DLD1 (cell line): Measurements from ENCODE around the gene JAZF1.

Source experiments
- in situ Hi-C: cut with HindIII; loops from 2 replicates; pipeline ENCODE4 v1.10.0; 2017; ENCODE audit warnings: low sequenced_read_pairs

The JAZF1 gene

DNA sequence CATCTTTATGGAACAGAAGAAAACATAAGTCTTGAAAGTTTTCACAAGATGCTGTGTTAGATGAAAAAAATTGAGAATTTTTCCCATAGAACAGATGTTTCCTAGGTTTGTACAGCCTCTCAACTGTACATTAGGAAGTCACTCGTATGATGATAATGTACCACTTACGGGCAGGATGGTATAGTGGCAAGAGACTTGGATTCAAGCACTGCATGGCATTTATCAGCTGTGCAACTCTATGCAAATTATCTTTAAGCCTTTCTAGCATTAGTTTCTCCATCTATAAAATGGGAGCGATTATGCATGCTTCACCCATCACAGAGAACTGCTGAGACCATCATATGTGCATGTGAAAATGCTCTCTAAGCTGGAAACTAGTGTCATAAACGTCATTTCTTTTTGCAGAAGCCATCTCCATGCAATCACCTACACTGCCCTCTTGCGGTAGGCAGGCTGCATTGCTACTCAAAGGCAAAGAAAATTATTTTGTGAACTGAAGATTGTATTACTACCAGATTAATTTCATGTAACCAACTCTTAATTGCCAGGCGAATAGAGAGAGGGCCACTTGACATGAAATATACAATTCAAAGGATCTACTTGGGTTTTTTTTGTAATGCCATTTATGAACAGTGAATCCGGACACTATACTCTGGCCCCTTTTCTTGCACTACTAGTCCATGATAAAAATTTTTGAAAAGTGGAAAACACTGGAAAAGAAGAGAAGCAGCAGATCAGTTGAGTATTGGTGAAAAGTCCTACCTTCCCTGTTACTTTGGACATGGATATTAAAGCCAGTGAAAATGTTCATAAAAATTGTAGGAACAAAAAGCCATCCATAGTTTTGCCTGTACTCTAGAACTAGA, 102.3 kb downstream of the JAZF1 start:
- in situ Hi-C loops = no loop called here

DNA sequence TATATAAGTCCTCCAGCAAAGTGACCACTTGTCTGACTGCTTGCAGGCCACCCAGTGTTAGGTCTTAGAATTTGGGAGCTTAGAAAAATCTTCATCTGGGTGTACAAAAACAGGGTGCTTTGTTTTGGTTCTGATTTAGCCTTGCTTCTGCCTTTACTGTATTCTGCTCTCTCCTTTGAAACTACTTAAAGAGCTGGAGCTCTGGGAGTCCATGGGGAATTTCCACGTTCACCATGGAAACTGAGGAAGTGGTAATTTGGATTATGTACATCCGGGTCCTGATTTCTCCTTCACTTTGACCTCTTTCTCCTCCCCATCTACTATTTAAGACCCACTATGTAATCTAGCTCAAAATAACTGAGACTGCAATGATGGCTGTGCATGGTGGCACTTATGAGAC, 103.0 kb downstream of the JAZF1 start:
- in situ Hi-C loops = no loop called here

DNA sequence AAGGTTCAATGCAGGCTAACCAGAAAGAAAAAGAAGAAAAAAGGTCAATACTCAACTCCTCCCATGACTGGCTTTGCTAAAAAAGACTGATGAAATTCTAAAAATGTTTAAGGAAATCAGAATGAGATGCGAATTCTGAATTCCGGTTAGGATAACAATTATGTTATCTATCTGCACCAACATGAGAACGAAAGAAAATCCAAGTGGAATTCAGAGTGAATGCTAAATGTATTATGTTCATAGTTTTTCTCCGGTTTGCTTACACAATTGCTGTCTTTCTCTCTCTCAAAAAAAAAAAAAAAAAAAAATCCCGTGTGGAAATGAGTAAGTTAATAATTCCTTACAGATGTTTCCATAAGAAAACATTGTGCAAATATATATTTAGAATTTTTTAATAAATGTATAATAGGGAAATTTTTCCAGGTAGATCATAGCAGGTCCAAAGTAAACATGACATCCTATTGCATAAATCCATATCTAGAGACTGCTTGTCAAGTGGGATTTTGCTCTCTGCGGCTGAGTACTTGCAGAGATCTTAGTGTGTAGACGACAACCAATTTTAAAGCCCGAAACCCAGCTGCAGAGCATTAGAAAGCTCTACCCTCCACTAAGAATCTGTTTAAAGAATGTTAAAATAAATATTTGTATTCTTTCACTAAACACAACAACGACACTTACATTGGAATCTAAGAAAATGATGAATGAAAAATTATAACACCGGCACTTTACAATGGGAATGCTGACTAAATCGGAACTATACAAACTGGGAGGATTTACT, 104.0 kb downstream of the JAZF1 start:
- in situ Hi-C loops = no loop called here

DNA sequence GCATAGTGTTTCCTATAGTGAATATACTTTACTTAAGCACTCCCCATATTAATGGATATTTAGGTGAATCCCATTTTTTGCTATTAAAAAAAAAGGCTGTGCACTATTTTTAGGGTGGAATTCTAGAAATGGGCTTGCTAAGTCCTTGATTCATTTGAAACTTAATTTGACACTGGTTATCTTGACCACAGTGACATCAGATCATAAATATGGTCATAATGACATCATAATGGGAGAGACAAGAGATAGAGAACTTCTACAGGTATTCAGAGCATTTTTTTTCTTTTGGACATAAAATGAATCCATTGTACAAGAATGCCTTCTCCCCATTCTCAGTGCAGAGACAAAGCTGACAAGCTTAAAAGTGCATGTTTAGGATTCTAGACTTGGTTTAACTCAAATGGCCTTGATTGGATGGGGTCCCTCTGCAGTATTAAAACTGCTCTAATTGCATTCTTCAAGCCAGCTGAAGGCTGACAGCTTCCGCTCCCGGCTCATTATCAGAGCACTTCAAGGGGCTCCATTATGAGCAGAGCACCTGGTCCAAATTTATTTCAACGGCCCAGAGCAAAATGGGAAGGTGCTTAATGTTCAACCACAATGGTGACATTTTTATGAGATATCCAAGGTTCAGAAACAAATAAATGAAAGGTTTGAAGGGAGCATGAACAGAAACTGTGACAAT, 104.8 kb downstream of the JAZF1 start:
- in situ Hi-C loops = no loop called here

- in situ Hi-C loops = no loop called here
Observed at GRCh38 chr7:28072876-28073514, 107.6 kb downstream of the JAZF1 start.

GRCh38 chr7:28071570-28071969, 109.0 kb downstream of the JAZF1 start:
- in situ Hi-C loops = no loop called here

DNA sequence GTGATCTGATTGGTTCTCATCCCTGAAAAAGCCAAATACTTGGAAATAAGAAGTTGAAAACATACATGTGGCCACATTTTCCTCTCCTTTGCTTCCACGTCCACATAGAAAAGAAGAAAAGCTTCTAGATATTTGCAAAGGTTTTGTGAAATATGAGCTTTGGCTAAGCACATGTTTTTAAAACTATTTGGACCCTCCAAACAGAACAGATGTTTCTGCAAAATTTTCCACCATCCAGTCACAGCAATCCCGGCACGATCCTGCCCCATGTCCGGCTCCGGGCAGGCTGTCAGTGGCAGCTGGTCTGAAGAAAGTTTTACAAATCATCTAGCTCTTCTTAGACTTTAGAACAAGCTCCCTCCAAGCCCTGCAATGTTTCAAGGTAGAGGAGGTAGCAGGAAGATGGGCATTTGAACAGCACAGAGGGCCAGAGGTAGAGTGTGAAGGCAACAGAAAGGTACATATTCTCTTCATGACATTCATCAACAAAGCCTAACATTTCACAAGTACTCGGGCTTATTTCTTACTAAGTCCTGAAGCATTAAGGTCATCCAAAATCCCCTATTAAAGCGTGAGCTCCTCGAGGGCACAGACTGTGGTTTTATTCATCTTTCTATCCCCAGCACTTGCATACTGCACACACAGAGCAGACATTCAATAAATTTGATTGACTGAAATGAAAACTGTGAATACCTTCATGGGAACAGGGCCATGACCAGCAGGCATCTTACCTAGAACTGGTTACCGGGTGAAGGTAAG, 110.1 kb downstream of the JAZF1 start:
- in situ Hi-C loops = no loop called here

DNA sequence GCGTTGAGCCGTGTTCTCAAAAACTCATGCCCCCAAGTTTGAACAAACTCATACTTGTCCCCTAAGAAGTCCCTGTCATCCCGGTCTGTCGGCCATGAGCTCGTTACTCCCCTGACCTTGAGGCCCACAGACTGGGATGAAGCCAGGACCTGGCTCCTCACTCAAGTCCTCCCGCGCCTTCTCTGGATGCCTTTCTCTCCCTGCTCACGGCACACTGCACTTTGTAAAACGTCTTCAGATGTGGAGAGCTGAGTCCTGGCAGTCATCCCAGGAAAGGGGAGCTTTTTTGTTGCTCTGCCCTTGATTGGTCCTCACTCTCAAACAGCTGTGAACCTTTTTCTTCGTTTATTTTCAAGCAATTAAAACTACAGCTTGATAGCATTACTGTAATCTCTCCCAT, 110.8 kb downstream of the JAZF1 start:
- in situ Hi-C loops = no loop called here

GRCh38 chr7:28069388-28069787, 111.2 kb downstream of the JAZF1 start:
- in situ Hi-C loops = no loop called here

GRCh38 chr7:28068811-28069216, 111.8 kb downstream of the JAZF1 start:
- in situ Hi-C loops = no loop called here

DNA sequence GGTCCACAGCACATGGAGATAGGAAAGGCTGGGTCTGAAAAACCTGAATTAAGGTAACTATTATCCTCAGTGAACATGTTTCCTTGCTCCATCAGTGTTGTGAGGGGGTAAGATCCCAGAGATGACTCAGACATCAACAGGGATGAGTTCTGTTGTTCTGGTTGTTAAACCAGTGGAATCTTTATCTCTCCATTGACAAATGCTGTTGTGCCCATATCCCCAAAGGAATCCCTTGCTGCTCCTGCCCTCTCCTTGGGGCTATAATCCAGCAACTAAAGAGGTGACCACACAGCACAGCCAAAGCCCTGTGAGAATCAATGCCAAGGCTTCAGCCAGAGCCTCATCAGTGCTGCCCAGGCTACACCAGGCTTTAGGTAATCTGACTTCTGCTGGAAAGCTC, 113.4 kb downstream of the JAZF1 start:
- in situ Hi-C loops = no loop called here

DNA sequence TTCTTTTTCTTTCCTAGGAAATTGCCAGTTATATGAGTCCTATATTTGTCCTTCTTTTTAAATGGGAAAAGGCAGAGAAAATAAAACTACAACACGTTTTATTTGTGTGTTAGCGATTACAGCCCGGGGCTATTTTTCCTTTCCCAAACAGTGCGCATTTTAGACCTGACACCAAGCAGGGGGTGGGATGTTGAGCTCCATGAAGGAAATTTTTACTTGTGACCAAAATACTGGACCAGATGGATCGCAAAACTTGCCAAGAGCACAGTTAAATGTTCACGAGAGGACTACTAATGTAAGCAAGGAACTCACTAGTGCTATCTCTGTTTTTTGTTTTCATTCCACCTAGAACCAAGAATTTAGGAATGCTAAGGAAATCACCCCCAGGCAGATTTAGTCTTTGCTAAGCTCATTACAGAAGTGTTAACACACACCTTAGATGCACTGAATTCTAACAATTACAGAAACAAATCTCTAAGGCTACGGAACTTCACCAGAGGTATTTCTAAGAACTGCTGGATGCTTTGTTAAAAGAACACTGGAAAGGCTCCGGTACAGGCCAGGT, 114.8 kb downstream of the JAZF1 start:
- in situ Hi-C loops = no loop called here

GRCh38 chr7:28065308-28065707, 115.3 kb downstream of the JAZF1 start:
- in situ Hi-C loops = no loop called here

DNA sequence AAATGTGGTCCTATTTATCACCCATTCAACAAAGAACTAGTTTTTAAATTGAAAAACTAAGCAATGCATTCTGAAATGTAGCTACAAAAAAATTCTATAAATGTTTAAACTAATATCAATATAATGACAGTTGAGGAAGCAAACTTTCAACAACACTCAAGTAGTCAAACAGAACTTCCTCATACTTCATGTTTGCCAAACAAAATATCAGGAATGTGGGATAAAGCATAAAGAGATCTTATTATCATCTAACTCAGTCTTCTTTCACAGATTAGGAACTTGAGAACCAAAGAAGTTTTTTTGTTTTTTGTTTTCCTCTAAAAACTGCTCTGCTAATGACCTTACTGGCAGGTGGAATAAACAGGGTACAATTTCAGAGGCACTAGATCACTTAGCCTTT, 116.2 kb downstream of the JAZF1 start:
- in situ Hi-C loops = no loop called here

DNA sequence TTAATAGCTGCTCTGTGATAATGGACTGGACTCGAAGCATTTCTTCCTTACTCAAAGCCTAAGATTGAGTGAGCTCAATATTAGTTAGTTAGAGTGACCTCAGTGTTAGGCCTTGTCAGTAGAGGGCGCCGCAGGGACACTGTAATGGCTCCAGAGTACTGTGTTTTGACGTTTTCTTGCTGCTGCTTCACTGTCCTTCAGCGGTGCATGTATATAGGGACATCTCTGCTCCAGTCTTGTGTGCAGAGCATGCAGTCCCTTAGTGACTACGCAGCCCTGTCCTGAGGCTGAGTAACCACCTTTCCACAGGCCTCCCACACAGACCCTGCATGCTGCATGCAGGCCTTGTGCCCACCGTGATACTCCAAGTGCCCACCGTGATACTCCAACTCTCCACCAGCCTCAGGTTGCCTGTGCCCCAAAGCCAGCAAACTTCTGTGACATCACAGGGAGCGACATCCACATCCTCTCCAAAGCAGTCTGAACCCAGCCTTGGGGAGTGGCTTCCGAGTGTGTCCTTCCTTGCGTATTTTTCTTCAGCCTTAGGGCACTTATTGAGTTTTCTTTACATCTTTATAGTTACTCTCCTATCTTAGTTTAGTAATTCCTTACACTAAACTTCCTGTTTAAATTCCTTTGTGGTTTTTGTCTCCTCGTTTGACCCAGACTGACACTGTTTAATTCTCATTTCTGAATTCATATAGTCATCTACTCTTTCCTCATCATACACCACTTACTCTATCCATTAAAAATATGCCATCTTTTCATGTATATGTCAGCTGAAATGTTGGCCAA, 118.2 kb downstream of the JAZF1 start:
- in situ Hi-C loops = no loop called here

- in situ Hi-C loops = no loop called here
Observed at GRCh38 chr7:28061824-28062196, 118.8 kb downstream of the JAZF1 start.

GRCh38 chr7:28060371-28060950, 120.1 kb downstream of the JAZF1 start:
- in situ Hi-C loops = no loop called here

GRCh38 chr7:28055161-28055544, 125.4 kb downstream of the JAZF1 start:
- in situ Hi-C loops = no loop called here
